ENCODE measurements around the gene ENOPH1.

GRCh38 chr4:82501154-82501442, 70.7 kb downstream of the ENOPH1 start:
- TF ChIP-seq CTCF (conservative IDR thresholded peaks at IDR 0.05): no peak
- no peak for TF ChIP-seq ZFX (IDR thresholded peaks at IDR 0.05)

Data from C4-2B (cell line).